ENCODE measurements around the gene LONRF3. TPM values are rescaled to one million over a fixed set of nuclear protein-coding genes. Genes with fewer than 3 reads are reported as not detected.

The LONRF3 gene
- total RNA-seq, 1 experiment from 2014 or later, result not detected

DNA sequence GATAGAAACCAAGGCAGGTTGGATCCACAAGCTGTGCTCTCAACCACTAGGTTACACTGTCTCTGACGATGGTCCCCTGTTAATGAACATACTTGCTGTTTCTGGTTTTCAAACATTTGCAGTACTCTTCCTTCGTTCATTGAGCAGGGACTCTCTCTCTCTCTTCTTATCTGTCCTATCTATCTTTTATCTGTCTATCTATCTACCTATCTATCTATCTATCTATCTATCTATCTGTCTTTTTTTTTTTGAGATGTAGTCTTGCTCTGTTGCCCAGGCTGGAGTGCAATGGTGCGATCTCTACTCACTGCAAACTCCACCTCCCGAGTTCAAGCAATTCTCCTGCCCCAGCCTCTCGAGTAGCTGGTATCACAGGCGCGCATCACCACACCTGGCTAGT, 89.0 kb downstream of the LONRF3 start:
- Mint-ChIP-seq H3K9me3 (no peaks in the 10 kb centered on the region), H3K4me3 (no peak overlapping the region), H3K27ac (no peak overlapping the region), H3K4me1 (peaks cover 6% of the 10 kb centered on the region), H3K36me3 (no peaks in the 10 kb centered on the region), H3K27me3 (ENCODE audit: low read depth) (no peaks in the 10 kb centered on the region)
- DNase-seq (ENCODE audit: low spot score), result no peak
- no peak for ATAC-seq
- ChIA-PET CTCF (no interaction called here), POLR2A (no interaction called here)
- TF ChIP-seq, protein P1, sequence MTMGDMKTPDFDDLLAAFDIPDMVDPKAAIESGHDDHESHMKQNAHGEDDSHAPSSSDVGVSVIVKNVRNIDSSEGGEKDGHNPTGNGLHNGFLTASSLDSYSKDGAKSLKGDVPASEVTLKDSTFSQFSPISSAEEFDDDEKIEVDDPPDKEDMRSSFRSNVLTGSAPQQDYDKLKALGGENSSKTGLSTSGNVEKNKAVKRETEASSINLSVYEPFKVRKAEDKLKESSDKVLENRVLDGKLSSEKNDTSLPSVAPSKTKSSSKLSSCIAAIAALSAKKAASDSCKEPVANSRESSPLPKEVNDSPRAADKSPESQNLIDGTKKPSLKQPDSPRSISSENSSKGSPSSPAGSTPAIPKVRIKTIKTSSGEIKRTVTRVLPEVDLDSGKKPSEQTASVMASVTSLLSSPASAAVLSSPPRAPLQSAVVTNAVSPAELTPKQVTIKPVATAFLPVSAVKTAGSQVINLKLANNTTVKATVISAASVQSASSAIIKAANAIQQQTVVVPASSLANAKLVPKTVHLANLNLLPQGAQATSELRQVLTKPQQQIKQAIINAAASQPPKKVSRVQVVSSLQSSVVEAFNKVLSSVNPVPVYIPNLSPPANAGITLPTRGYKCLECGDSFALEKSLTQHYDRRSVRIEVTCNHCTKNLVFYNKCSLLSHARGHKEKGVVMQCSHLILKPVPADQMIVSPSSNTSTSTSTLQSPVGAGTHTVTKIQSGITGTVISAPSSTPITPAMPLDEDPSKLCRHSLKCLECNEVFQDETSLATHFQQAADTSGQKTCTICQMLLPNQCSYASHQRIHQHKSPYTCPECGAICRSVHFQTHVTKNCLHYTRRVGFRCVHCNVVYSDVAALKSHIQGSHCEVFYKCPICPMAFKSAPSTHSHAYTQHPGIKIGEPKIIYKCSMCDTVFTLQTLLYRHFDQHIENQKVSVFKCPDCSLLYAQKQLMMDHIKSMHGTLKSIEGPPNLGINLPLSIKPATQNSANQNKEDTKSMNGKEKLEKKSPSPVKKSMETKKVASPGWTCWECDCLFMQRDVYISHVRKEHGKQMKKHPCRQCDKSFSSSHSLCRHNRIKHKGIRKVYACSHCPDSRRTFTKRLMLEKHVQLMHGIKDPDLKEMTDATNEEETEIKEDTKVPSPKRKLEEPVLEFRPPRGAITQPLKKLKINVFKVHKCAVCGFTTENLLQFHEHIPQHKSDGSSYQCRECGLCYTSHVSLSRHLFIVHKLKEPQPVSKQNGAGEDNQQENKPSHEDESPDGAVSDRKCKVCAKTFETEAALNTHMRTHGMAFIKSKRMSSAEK (CRISPR knock-in tag; IDR thresholded peaks at IDR 0.05; ENCODE audit: borderline replicate concordance), result no peak
- TF ChIP-seq ZNF671 (CRISPR knock-in tag; IDR thresholded peaks at IDR 0.05) (no peak), RELA (CRISPR knock-in tag; IDR thresholded peaks at IDR 0.05; ENCODE audit: borderline replicate concordance) (no peak), SOX15 (CRISPR knock-in tag; IDR thresholded peaks at IDR 0.05) (no peak), MXD4 (CRISPR knock-in tag; IDR thresholded peaks at IDR 0.05; ENCODE audit: borderline replicate concordance) (no peak), FOXJ3 (CRISPR knock-in tag; IDR thresholded peaks at IDR 0.05; ENCODE audit: borderline replicate concordance) (no peak)
- TF ChIP-seq, protein P2, sequence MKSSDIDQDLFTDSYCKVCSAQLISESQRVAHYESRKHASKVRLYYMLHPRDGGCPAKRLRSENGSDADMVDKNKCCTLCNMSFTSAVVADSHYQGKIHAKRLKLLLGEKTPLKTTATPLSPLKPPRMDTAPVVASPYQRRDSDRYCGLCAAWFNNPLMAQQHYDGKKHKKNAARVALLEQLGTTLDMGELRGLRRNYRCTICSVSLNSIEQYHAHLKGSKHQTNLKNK (CRISPR knock-in tag; IDR thresholded peaks at IDR 0.05), result no peak
- TF ChIP-seq, protein P3, sequence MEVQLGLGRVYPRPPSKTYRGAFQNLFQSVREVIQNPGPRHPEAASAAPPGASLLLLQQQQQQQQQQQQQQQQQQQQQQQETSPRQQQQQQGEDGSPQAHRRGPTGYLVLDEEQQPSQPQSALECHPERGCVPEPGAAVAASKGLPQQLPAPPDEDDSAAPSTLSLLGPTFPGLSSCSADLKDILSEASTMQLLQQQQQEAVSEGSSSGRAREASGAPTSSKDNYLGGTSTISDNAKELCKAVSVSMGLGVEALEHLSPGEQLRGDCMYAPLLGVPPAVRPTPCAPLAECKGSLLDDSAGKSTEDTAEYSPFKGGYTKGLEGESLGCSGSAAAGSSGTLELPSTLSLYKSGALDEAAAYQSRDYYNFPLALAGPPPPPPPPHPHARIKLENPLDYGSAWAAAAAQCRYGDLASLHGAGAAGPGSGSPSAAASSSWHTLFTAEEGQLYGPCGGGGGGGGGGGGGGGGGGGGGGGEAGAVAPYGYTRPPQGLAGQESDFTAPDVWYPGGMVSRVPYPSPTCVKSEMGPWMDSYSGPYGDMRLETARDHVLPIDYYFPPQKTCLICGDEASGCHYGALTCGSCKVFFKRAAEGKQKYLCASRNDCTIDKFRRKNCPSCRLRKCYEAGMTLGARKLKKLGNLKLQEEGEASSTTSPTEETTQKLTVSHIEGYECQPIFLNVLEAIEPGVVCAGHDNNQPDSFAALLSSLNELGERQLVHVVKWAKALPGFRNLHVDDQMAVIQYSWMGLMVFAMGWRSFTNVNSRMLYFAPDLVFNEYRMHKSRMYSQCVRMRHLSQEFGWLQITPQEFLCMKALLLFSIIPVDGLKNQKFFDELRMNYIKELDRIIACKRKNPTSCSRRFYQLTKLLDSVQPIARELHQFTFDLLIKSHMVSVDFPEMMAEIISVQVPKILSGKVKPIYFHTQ (CRISPR knock-in tag; IDR thresholded peaks at IDR 0.05), result no peak
- TF ChIP-seq, protein P4, sequence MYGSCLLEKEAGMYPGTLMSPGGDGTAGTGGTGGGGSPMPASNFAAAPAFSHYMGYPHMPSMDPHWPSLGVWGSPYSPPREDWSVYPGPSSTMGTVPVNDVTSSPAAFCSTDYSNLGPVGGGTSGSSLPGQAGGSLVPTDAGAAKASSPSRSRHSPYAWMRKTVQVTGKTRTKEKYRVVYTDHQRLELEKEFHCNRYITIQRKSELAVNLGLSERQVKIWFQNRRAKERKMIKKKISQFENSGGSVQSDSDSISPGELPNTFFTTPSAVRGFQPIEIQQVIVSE (CRISPR knock-in tag; IDR thresholded peaks at IDR 0.05; ENCODE audit: borderline replicate concordance), result no peak
- TF ChIP-seq, protein P5, sequence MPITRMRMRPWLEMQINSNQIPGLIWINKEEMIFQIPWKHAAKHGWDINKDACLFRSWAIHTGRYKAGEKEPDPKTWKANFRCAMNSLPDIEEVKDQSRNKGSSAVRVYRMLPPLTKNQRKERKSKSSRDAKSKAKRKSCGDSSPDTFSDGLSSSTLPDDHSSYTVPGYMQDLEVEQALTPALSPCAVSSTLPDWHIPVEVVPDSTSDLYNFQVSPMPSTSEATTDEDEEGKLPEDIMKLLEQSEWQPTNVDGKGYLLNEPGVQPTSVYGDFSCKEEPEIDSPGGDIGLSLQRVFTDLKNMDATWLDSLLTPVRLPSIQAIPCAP (CRISPR knock-in tag; IDR thresholded peaks at IDR 0.05), result no peak
- TF ChIP-seq, protein P6, sequence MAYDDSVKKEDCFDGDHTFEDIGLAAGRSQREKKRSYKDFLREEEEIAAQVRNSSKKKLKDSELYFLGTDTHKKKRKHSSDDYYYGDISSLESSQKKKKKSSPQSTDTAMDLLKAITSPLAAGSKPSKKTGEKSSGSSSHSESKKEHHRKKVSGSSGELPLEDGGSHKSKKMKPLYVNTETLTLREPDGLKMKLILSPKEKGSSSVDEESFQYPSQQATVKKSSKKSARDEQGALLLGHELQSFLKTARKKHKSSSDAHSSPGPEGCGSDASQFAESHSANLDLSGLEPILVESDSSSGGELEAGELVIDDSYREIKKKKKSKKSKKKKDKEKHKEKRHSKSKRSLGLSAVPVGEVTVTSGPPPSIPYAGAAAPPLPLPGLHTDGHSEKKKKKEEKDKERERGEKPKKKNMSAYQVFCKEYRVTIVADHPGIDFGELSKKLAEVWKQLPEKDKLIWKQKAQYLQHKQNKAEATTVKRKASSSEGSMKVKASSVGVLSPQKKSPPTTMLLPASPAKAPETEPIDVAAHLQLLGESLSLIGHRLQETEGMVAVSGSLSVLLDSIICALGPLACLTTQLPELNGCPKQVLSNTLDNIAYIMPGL (CRISPR knock-in tag; IDR thresholded peaks at IDR 0.05), result no peak
- TF ChIP-seq, protein P7, sequence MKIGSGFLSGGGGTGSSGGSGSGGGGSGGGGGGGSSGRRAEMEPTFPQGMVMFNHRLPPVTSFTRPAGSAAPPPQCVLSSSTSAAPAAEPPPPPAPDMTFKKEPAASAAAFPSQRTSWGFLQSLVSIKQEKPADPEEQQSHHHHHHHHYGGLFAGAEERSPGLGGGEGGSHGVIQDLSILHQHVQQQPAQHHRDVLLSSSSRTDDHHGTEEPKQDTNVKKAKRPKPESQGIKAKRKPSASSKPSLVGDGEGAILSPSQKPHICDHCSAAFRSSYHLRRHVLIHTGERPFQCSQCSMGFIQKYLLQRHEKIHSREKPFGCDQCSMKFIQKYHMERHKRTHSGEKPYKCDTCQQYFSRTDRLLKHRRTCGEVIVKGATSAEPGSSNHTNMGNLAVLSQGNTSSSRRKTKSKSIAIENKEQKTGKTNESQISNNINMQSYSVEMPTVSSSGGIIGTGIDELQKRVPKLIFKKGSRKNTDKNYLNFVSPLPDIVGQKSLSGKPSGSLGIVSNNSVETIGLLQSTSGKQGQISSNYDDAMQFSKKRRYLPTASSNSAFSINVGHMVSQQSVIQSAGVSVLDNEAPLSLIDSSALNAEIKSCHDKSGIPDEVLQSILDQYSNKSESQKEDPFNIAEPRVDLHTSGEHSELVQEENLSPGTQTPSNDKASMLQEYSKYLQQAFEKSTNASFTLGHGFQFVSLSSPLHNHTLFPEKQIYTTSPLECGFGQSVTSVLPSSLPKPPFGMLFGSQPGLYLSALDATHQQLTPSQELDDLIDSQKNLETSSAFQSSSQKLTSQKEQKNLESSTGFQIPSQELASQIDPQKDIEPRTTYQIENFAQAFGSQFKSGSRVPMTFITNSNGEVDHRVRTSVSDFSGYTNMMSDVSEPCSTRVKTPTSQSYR (CRISPR knock-in tag; IDR thresholded peaks at IDR 0.05), result no peak
